OCI-LY3 (cell line): ENCODE measurements around the gene ANKRD10.

Experiments
- CTCF ChIP-seq: fragments of 200-600, 300-600 bp; sonication (generic); IDR thresholded peaks from 2 replicates; pipeline ENCODE4 v1.5.1; 2014; ENCODE audit warnings: antibody characterized with exemption, low read length, low read depth
- EZH2phosphoT487 ChIP-seq: fragments of 200-600 bp; shearing (Covaris generic); IDR thresholded peaks from 2 replicates; pipeline ENCODE4 v1.6.1; 2018; ENCODE audit warnings: antibody characterized with exemption, mixed run types, low read depth

- TF ChIP-seq EZH2phosphoT487: no peak
- no peak for TF ChIP-seq CTCF
Measured at GRCh38 chr13:110836605-110836903, 78.3 kb downstream of the ANKRD10 start.
